H1 (cell line): ENCODE measurements around the gene CABCOCO1. TPM values are rescaled to one million over a fixed set of nuclear protein-coding genes. Genes with fewer than 3 reads are reported as not detected.

Source experiments
- CTCF ChIA-PET: fragments of 300-600 bp; sonication (Branson Sonifier 250); formaldehyde crosslinking; loops from one replicate; lab custom pipeline; 2021; ENCODE audit not compliant: partially characterized antibody; lab: Charles Lee
- POLR2A ChIA-PET: fragments of 300-600 bp; sonication (Branson Sonifier 250); formaldehyde crosslinking; loops from one replicate; lab custom pipeline; 2021; ENCODE audit warnings: inconsistent platforms; ENCODE audit not compliant: partially characterized antibody; lab: Charles Lee
- DNase-seq, 2 experiments: peaks; one replicate each; pipeline versions ENCODE4 v3.0.0 to v3.0.0-alpha.2; 2010 to 2022; ENCODE audit warnings: low spot score in 2 of 2, low read depth in 1 of 2, mixed read lengths in 1 of 2
- FAIRE-seq: peaks from 2 replicates; lab custom pipeline; 2011; peaks lifted over from hg19 to GRCh38; lab: Jason Lieb, UNC
- H2AFZ ChIP-seq: 2 replicates; pipeline ENCODE4 v1.8.1; 2012; ENCODE audit warnings: low read length, inconsistent platforms
- H2AK5ac ChIP-seq: 2 replicates; pipeline ENCODE4 v1.6.1; 2013; ENCODE audit warnings: low read depth, low read length
- H2BK120ac ChIP-seq: replicated peaks from 2 replicates; pipeline ENCODE3; 2013; ENCODE audit warnings: low read depth, low read length, inconsistent platforms
- H2BK12ac ChIP-seq: 2 replicates; pipeline ENCODE4 v1.6.1; 2013; ENCODE audit warnings: low read depth, low read length
- H2BK15ac ChIP-seq: 2 replicates; pipeline ENCODE4 v1.6.1; 2013; ENCODE audit warnings: low read length
- H2BK20ac ChIP-seq: 2 replicates; pipeline ENCODE4 v1.6.1; 2013; ENCODE audit warnings: low read length
- H2BK5ac ChIP-seq: 2 replicates; pipeline ENCODE4 v1.6.1; 2013; ENCODE audit warnings: low read depth, low read length
- H3K14ac ChIP-seq: 2 replicates; pipeline ENCODE4 v1.6.1; 2013; ENCODE audit warnings: inconsistent platforms; ENCODE audit not compliant: insufficient read length
- H3K18ac ChIP-seq: 2 replicates; pipeline ENCODE4 v1.6.1; 2013; ENCODE audit warnings: low read length; ENCODE audit errors: extremely low read depth
- H3K23ac ChIP-seq: 2 replicates; pipeline ENCODE4 v1.6.1; 2013; ENCODE audit warnings: inconsistent platforms; ENCODE audit not compliant: insufficient read length
- H3K23me2 ChIP-seq: 2 replicates; pipeline ENCODE4 v1.6.1; 2013; ENCODE audit warnings: low read depth, low read length
- H3K27ac ChIP-seq: 2 replicates; pipeline ENCODE4 v1.6.1; 2011; ENCODE audit warnings: low read depth, low read length, inconsistent platforms
- H3K27me3 ChIP-seq, 4 experiments: replicated peaks in 1 of 4; 1 replicate in 1 of 4; 2 replicates in 3 of 4; pipeline versions ENCODE4 v1.6.1 to v1.8.1; 2011 to 2013; ENCODE audit warnings: low read length in 3 of 4, mild to moderate bottlenecking in 3 of 4, inconsistent platforms in 2 of 4, mixed read lengths in 2 of 4, moderate library complexity in 1 of 4; ENCODE audit not compliant: control insufficient read depth in 3 of 4, insufficient read depth in 3 of 4; ENCODE audit errors: extremely low read depth in 1 of 4
- H3K36me3 ChIP-seq, 4 experiments: 2 replicates each; pipeline versions ENCODE4 v1.6.1 to v1.8.1; 2011 to 2013; ENCODE audit warnings: mild to moderate bottlenecking in 4 of 4, low read length in 3 of 4, moderate library complexity in 2 of 4, control low read depth in 1 of 4, inconsistent platforms in 1 of 4; ENCODE audit not compliant: insufficient read depth in 4 of 4, control insufficient read depth in 2 of 4
- H3K4ac ChIP-seq: replicated peaks from 2 replicates; pipeline ENCODE3; 2013; ENCODE audit warnings: low read length, low read depth, mixed read lengths, inconsistent platforms; ENCODE audit not compliant: insufficient read length
- H3K4me1 ChIP-seq, 4 experiments: replicated peaks in 1 of 4; 1 replicate in 1 of 4; 2 replicates in 3 of 4; pipeline versions ENCODE4 v1.6.1 to v1.8.1; 2011 to 2013; ENCODE audit warnings: low read length in 3 of 4, inconsistent platforms in 2 of 4, mixed read lengths in 1 of 4; ENCODE audit not compliant: insufficient read depth in 4 of 4, control insufficient read depth in 3 of 4
- H3K4me2 ChIP-seq, 2 experiments: 2 replicates each; pipeline versions ENCODE4 v1.6.1 to v1.8.1; 2011 to 2013; ENCODE audit warnings: low read depth in 2 of 2, low read length in 2 of 2, control low read depth in 1 of 2, inconsistent platforms in 1 of 2, mild to moderate bottlenecking in 1 of 2; ENCODE audit not compliant: insufficient read depth in 1 of 2
- H3K4me3 ChIP-seq, 4 experiments: fragments of 200-600, 300-600 bp in 1 of 4; sonication (generic), shearing (Covaris generic), sonication (Bioruptor Twin) in 1 of 4; 2 replicates each; pipeline versions ENCODE4 v1.5.1 to v1.8.1; 2011 to 2016; ENCODE audit warnings: low read length in 4 of 4, low read depth in 3 of 4, control low read depth in 2 of 4, inconsistent platforms in 2 of 4, mild to moderate bottlenecking in 2 of 4, mixed read lengths in 1 of 4, moderate library complexity in 1 of 4; ENCODE audit not compliant: insufficient read depth in 2 of 4; ENCODE audit errors: extremely low read depth in 1 of 4
- H3K56ac ChIP-seq: replicated peaks from 2 replicates; pipeline ENCODE3; 2013; ENCODE audit warnings: low read depth, mild to moderate bottlenecking, mixed read lengths, low read length, inconsistent platforms; ENCODE audit not compliant: insufficient read length
- H3K79me1 ChIP-seq: 2 replicates; pipeline ENCODE4 v1.6.1; 2013; ENCODE audit warnings: low read depth, low read length, control low read depth
- H3K79me2 ChIP-seq, 2 experiments: 2 replicates each; pipeline versions ENCODE4 v1.6.1 to v1.8.1; 2012 to 2013; ENCODE audit warnings: low read length in 2 of 2, mild to moderate bottlenecking in 2 of 2, inconsistent platforms in 1 of 2; ENCODE audit not compliant: insufficient read depth in 2 of 2, control insufficient read depth in 1 of 2
- H3K9ac ChIP-seq, 4 experiments: replicated peaks in 1 of 4; 1 replicate in 1 of 4; 2 replicates in 3 of 4; pipeline versions ENCODE4 v1.6.1 to v1.8.1; 2011 to 2013; ENCODE audit warnings: low read depth in 3 of 4, low read length in 3 of 4, control low read depth in 2 of 4, mild to moderate bottlenecking in 2 of 4, moderate library complexity in 2 of 4, inconsistent platforms in 1 of 4; ENCODE audit errors: extremely low read depth in 1 of 4
- H3K9me3 ChIP-seq, 2 experiments: 2 replicates each; pipeline versions ENCODE4 v1.6.1 to v1.8.1; 2012 to 2013; ENCODE audit warnings: mild to moderate bottlenecking in 2 of 2, moderate library complexity in 2 of 2, control low read depth in 1 of 2, inconsistent platforms in 1 of 2, low read depth in 1 of 2, low read length in 1 of 2, mixed read lengths in 1 of 2; ENCODE audit not compliant: insufficient read depth in 2 of 2
- H4K20me1 ChIP-seq, 2 experiments: replicated peaks in 1 of 2; 2 replicates each; pipeline versions ENCODE3 to v1.8.1; 2011 to 2013; ENCODE audit warnings: inconsistent platforms in 2 of 2, low read length in 2 of 2, mild to moderate bottlenecking in 1 of 2; ENCODE audit not compliant: insufficient read depth in 2 of 2, control insufficient read depth in 1 of 2
- H4K5ac ChIP-seq: 2 replicates; pipeline ENCODE4 v1.6.1; 2013; ENCODE audit warnings: low read length, low read depth, mixed read lengths, inconsistent platforms; ENCODE audit not compliant: insufficient read length
- H4K8ac ChIP-seq: 2 replicates; pipeline ENCODE4 v1.8.0; 2013; ENCODE audit warnings: mild to moderate bottlenecking, moderate library complexity, low read length, inconsistent platforms; ENCODE audit not compliant: insufficient read depth; ENCODE audit errors: extremely low read depth
- H4K91ac ChIP-seq: replicated peaks from 2 replicates; pipeline ENCODE3; 2013; ENCODE audit warnings: low read length, mixed read lengths, inconsistent platforms; ENCODE audit not compliant: insufficient read length
- EP300 ChIP-seq, 2 experiments: IDR thresholded peaks; 1 replicate in 1 of 2; 2 replicates in 1 of 2; pipeline ENCODE4 v1.6.1; 2011 to 2012; ENCODE audit warnings: low read depth in 2 of 2, low read length in 2 of 2, mild to moderate bottlenecking in 2 of 2, borderline replicate concordance in 1 of 2, inconsistent platforms in 1 of 2, moderate library complexity in 1 of 2
- SIX5 ChIP-seq: IDR thresholded peaks from 2 replicates; pipeline ENCODE4 v1.6.1; 2011; ENCODE audit warnings: mild to moderate bottlenecking, low read depth, low read length
- WGBS, 2 experiments: shearing (Covaris generic) in 1 of 2; methylation state at CpG; one replicate each; pipeline versions ENCODE4 v1.1.6 to v1.1.7; 2013 to 2015; ENCODE audit warnings: low lambda C conversion rate in 2 of 2, mixed read lengths in 2 of 2, inconsistent platforms in 1 of 2, low coverage in 1 of 2, missing lambda C conversion rate in 1 of 2; ENCODE audit not compliant: insufficient replicate concordance in 2 of 2, insufficient coverage in 1 of 2, insufficient read length in 1 of 2; ENCODE audit errors: extremely low coverage in 1 of 2, missing lambda C conversion rate in 1 of 2; 5-methylcytosine and 5-hydroxymethylcytosine counted together
- polyA plus RNA-seq, 7 experiments: library from polyadenylated mRNA; depleted of rRNA in 3 of 7; stranded (reverse) in 5 of 7; unstranded in 2 of 7; fragments of >200 nt in 5 of 7; fragments of 200-250 nt in 2 of 7; gene quantifications; 1 replicate in 5 of 7; 2 replicates in 1 of 7; 4 replicates in 1 of 7; pipeline versions ENCODE4 v1.2.1 to v1.2.3, GENCODE V29; 2011 to 2013; ENCODE audit warnings: missing spikeins in 2 of 7, mixed read lengths in 2 of 7
- total RNA-seq: library from RNA; stranded (reverse); fragmentation: NEBNext Ultra II Directional; extraction: Animal tissue kit (Norgen Biotek cat#: 25700); gene quantifications from 2 replicates; pipeline ENCODE4 v1.2.1, GENCODE V29; 2021

The CABCOCO1 gene
- total and polyA plus RNA-seq, 2 of the 8 experiments (the other 6 are each of a cell fraction or from before 2014, with no cell fraction given): not detected

DNA sequence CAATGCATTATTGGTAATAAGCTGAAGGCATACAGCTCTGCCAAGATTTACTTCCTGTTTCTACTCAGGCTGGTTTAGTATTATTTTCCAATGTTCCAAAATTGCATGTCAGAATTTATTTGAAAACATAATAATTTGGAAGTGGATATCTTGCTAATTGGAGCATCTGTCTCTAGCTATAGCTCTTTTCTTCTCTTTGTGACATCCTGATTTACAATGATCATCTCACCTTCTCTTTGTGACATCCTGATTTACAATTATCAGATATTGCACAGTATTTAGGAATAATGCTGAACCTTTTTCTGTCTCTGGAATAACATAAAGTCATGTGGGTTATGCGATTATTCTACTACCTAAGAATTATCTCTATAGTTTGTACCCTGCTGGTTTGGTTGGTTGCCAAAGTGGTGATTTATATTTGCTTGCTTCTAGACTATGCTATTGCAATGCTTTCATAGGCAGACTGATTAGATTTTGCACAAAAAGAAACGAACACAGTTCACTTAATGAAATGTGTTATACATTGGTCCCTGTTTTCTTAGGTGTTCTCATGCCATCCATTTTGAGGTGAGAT, 44.3 kb upstream of the CABCOCO1 start:
- Histone ChIP-seq H2BK15ac (no peak overlapping the region), H3K9ac (no peak overlapping the region), H3K79me2 (no peaks in the 10 kb centered on the region), H4K91ac (no peak overlapping the region), H4K8ac (no peak overlapping the region), H2BK12ac (no peak overlapping the region), H3K23me2 (no peaks in the 10 kb centered on the region), H2BK20ac (no peak overlapping the region), H3K9me3 (no peaks in the 10 kb centered on the region), H3K27me3 (no peaks in the 10 kb centered on the region), H2BK120ac (no peak overlapping the region), H3K18ac (no peak overlapping the region), H4K5ac (no peak overlapping the region), H2AK5ac (no peak overlapping the region), H3K4me1 (no peaks in the 10 kb centered on the region), H2AFZ (no peak overlapping the region), H3K79me1 (no peaks in the 10 kb centered on the region), H3K4me3 (no peak overlapping the region), H2BK5ac (no peak overlapping the region), H3K27ac (no peak overlapping the region), H3K14ac (no peak overlapping the region), H3K56ac (no peak overlapping the region), H4K20me1 (no peaks in the 10 kb centered on the region), H3K36me3 (no peaks in the 10 kb centered on the region), H3K4ac (no peak overlapping the region), H3K4me2 (no peak overlapping the region), H3K23ac (no peak overlapping the region)
- CTCF ChIA-PET: interaction anchor here (0.9 to 3.6 kb wide), 3 partner anchors 10 to 133 kb away, joined by 3 to 24 read pairs (median 4); no protein-coding TSS in a partner anchor
- WGBS, 2 experiments: 81% methylated on average over 2 of the region's 2 CpGs; no CpG with 5 or more reads in 1 of the 2 experiments
- no peak for FAIRE-seq
- POLR2A ChIA-PET: interaction anchor here (0.6 kb wide), 1 partner anchor 721 kb away, joined by 3 read pairs; no protein-coding TSS in a partner anchor
- no peak for DNase-seq
- TF ChIP-seq EP300 (IDR thresholded peaks at IDR 0.05; ENCODE audit: borderline replicate concordance in 1 of 2, low read depth in 2 of 2, low read length in 2 of 2) (no peak), SIX5 (no peak)
